Measurements from ENCODE around the gene IQGAP2. TPM values are rescaled to one million over a fixed set of nuclear protein-coding genes. Genes with fewer than 3 reads are reported as not detected.

IQGAP2 gene
- total and polyA plus RNA-seq, 2 of the 8 experiments (the other 6 are each of a cell fraction or from before 2014, with no cell fraction given) = 19.7 to 66.0 TPM

DNA sequence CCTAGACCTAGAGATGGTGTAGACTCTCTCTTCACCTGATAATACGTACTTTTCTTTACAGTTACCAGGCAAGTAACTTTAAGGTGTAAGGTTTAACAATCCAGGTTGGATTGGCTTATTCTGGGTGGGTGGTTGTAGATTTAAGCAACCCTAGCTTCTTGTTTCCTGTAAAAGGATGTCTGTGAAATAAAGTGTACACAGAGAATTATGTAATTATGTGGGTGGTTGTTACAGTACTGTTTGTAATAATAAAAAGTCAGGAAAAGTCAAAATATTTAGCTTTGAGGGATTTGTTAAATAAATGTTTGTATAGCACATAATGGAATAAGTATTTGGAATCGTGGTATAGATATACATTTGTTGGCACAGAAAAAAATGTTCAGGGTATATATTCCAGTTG is 269.2 kb downstream of the IQGAP2 start:
- no peak for DNase-seq (ENCODE audit: low read depth in 1 of 2, low spot score in 2 of 2)
- TF ChIP-seq HDAC2 (IDR thresholded peaks at IDR 0.05; ENCODE audit: borderline replicate concordance in 1 of 2, low read depth in 2 of 2, low read length in 2 of 2) (no peak), JUND (IDR thresholded peaks at IDR 0.05; ENCODE audit: low read length) (no peak), TAF7 (optimal IDR thresholded peaks at IDR 0.05; ENCODE audit: borderline replicate concordance, low read depth, low read length) (no peak), EZH2 (IDR thresholded peaks at IDR 0.05; ENCODE audit: low read depth, low read length, severe bottlenecking) (no peak), RNF2 (IDR thresholded peaks at IDR 0.05; ENCODE audit: borderline replicate concordance, low read depth, low read length, missing control alignments, poor library complexity, severe bottlenecking) (no peak), KDM1A (IDR thresholded peaks at IDR 0.05; ENCODE audit: borderline replicate concordance, low read length) (no peak), KDM4A (IDR thresholded peaks at IDR 0.05; ENCODE audit: low read depth, low read length, severe bottlenecking) (no peak), CBX8 (IDR thresholded peaks at IDR 0.05; ENCODE audit: borderline replicate concordance, low read depth, low read length) (no peak), TEAD4 (IDR thresholded peaks at IDR 0.05; ENCODE audit: low read depth, low read length) (no peak)
- TF ChIP-seq, protein P1, sequence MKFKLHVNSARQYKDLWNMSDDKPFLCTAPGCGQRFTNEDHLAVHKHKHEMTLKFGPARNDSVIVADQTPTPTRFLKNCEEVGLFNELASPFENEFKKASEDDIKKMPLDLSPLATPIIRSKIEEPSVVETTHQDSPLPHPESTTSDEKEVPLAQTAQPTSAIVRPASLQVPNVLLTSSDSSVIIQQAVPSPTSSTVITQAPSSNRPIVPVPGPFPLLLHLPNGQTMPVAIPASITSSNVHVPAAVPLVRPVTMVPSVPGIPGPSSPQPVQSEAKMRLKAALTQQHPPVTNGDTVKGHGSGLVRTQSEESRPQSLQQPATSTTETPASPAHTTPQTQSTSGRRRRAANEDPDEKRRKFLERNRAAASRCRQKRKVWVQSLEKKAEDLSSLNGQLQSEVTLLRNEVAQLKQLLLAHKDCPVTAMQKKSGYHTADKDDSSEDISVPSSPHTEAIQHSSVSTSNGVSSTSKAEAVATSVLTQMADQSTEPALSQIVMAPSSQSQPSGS (IDR thresholded peaks at IDR 0.05; ENCODE audit: low read length) = no peak
- TF ChIP-seq, protein P2, sequence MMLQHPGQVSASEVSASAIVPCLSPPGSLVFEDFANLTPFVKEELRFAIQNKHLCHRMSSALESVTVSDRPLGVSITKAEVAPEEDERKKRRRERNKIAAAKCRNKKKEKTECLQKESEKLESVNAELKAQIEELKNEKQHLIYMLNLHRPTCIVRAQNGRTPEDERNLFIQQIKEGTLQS (IDR thresholded peaks at IDR 0.05; ENCODE audit: insufficient read depth, low read depth, low read length) = no peak

More for the DNA sequence above, 269.2 kb downstream of the IQGAP2 start:
- no peaks in the 10 kb centered on the region for H3K27me3 ChIP-seq (replicated peaks in 1 of 4; ENCODE audit: control insufficient read depth in 3 of 4, extremely low read depth in 1 of 4, insufficient read depth in 3 of 4, low read length in 3 of 4)
- no peak overlapping the region for H2BK20ac ChIP-seq (ENCODE audit: low read length)
- 90% methylated on average over 2 of the region's 2 CpGs; no CpG with 5 or more reads in 1 of the 2 experiments for WGBS, 2 experiments (ENCODE audit: extremely low coverage in 1 of 2, insufficient coverage in 1 of 2, insufficient read length in 1 of 2, insufficient replicate concordance in 2 of 2, low coverage in 1 of 2, low lambda C conversion rate in 2 of 2, missing lambda C conversion rate in 1 of 2)
- no peak overlapping the region for H2BK120ac ChIP-seq (replicated peaks; ENCODE audit: low read depth, low read length)
- peaks cover 0 to 7% (median under 1%) of the 10 kb centered on the region in 4 experiments; a peak in 3 of 8 replicates for H3K36me3 ChIP-seq (ENCODE audit: control insufficient read depth in 2 of 4, insufficient read depth in 4 of 4, low read length in 3 of 4)
- CTCF ChIA-PET (ENCODE audit: partially characterized antibody) = no interaction called here
- no peak overlapping the region for H2BK12ac ChIP-seq (ENCODE audit: low read depth, low read length)
- H3K9me3 ChIP-seq (ENCODE audit: insufficient read depth in 2 of 2, low read depth in 1 of 2, low read length in 1 of 2) = no peaks in the 10 kb centered on the region
- H4K91ac ChIP-seq (replicated peaks; ENCODE audit: insufficient read length, low read length) = no peak overlapping the region
- no peak overlapping the region for H3K18ac ChIP-seq (ENCODE audit: extremely low read depth, low read length)
- H2AFZ ChIP-seq (ENCODE audit: low read length) = no peak overlapping the region
- FAIRE-seq = no peak
- H3K4me1 ChIP-seq (replicated peaks in 1 of 4; ENCODE audit: control insufficient read depth in 3 of 4, insufficient read depth in 4 of 4, low read length in 3 of 4) = no peaks in the 10 kb centered on the region
- H2AK5ac ChIP-seq (ENCODE audit: low read depth, low read length) = no peak overlapping the region
- no peaks in the 10 kb centered on the region for H3K79me2 ChIP-seq (ENCODE audit: control insufficient read depth in 1 of 2, insufficient read depth in 2 of 2, low read length in 2 of 2)
- no peak overlapping the region for H4K8ac ChIP-seq (ENCODE audit: extremely low read depth, insufficient read depth, low read length)
- no peak overlapping the region for H2BK5ac ChIP-seq (ENCODE audit: low read depth, low read length)
- H3K4me3 ChIP-seq (ENCODE audit: extremely low read depth in 1 of 4, insufficient read depth in 2 of 4, low read depth in 3 of 4, low read length in 4 of 4) = no peak overlapping the region
- H3K14ac ChIP-seq (ENCODE audit: insufficient read length) = no peak overlapping the region
- H4K20me1 ChIP-seq (replicated peaks in 1 of 2; ENCODE audit: control insufficient read depth in 1 of 2, insufficient read depth in 2 of 2, low read length in 2 of 2) = peaks cover 0 to 2% of the 10 kb centered on the region in 2 experiments
- H3K79me1 ChIP-seq (ENCODE audit: low read depth, low read length) = no peaks in the 10 kb centered on the region
- no peak overlapping the region for H3K56ac ChIP-seq (replicated peaks; ENCODE audit: insufficient read length, low read depth, low read length)
- no peaks in the 10 kb centered on the region for H3K23me2 ChIP-seq (ENCODE audit: low read depth, low read length)
- no peak overlapping the region for H3K4me2 ChIP-seq (ENCODE audit: insufficient read depth in 1 of 2, low read depth in 2 of 2, low read length in 2 of 2)
- no peak overlapping the region for H3K9ac ChIP-seq (replicated peaks in 1 of 4; ENCODE audit: extremely low read depth in 1 of 4, low read depth in 3 of 4, low read length in 3 of 4)
- POLR2A ChIA-PET (ENCODE audit: partially characterized antibody) = no interaction called here
- H4K5ac ChIP-seq (ENCODE audit: insufficient read length, low read depth, low read length) = no peak overlapping the region
- no peak overlapping the region for H3K27ac ChIP-seq (ENCODE audit: low read depth, low read length)
- no peak overlapping the region for H3K23ac ChIP-seq (ENCODE audit: insufficient read length)
- no peak overlapping the region for H2BK15ac ChIP-seq (ENCODE audit: low read length)
- no peak overlapping the region for H3K4ac ChIP-seq (replicated peaks; ENCODE audit: insufficient read length, low read depth, low read length)

Measured in H1 (cell line).